Keratinocyte (primary cell): Measurements from ENCODE around the gene LAMA3. TPM values are rescaled to one million over a fixed set of nuclear protein-coding genes. Genes with fewer than 3 reads are reported as not detected.

ENCODE experiments used
- DNase-seq: peaks from one replicate; pipeline ENCODE4 v3.0.0-alpha.2; 2011; ENCODE audit warnings: low read depth, missing footprints, low spot score
- FAIRE-seq: peaks from 2 replicates; lab custom pipeline; 2011; peaks lifted over from hg19 to GRCh38; lab: Jason Lieb, UNC
- H2AFZ ChIP-seq: 2 replicates; pipeline ENCODE4 v1.6.0; 2012; ENCODE audit warnings: low read length, control low read depth, inconsistent platforms; ENCODE audit not compliant: control insufficient read depth
- H3K27ac ChIP-seq: 2 replicates; pipeline ENCODE4 v1.5.1; 2011; ENCODE audit warnings: low read length; ENCODE audit not compliant: control insufficient read depth, insufficient read depth
- H3K27me3 ChIP-seq: 3 replicates; pipeline ENCODE4 v1.6.0; 2011; ENCODE audit warnings: low read length; ENCODE audit not compliant: control insufficient read depth, insufficient read depth; ENCODE audit errors: extremely low read depth
- H3K36me3 ChIP-seq, 2 experiments: 2 replicates in 1 of 2; 3 replicates in 1 of 2; pipeline ENCODE4 v1.5.1; 2011; ENCODE audit warnings: low read length in 2 of 2, mild to moderate bottlenecking in 1 of 2; ENCODE audit not compliant: control insufficient read depth in 2 of 2, insufficient read depth in 2 of 2; ENCODE audit errors: extremely low read depth in 1 of 2
- H3K4me1 ChIP-seq: 3 replicates; pipeline ENCODE4 v1.5.1; 2011; ENCODE audit warnings: low read length; ENCODE audit not compliant: control insufficient read depth, insufficient read depth; ENCODE audit errors: extremely low read depth
- H3K4me2 ChIP-seq: 3 replicates; pipeline ENCODE4 v1.6.0; 2011; ENCODE audit warnings: low read depth, low read length; ENCODE audit not compliant: control insufficient read depth, insufficient read depth; ENCODE audit errors: extremely low read depth
- H3K4me3 ChIP-seq, 3 experiments: fragments of 200-600 bp in 1 of 3; sonication (generic) in 1 of 3; 2 replicates in 2 of 3; 3 replicates in 1 of 3; pipeline ENCODE4 v1.5.1; 2011 to 2016; ENCODE audit warnings: low read length in 3 of 3, mild to moderate bottlenecking in 3 of 3, control low read depth in 2 of 3, inconsistent platforms in 1 of 3, low read depth in 1 of 3, mixed read lengths in 1 of 3, mixed run types in 1 of 3, moderate library complexity in 1 of 3; ENCODE audit not compliant: control insufficient read depth in 2 of 3, insufficient read depth in 2 of 3; ENCODE audit errors: extremely low read depth in 1 of 3
- H3K79me2 ChIP-seq: 2 replicates; pipeline ENCODE4 v1.6.0; 2012; ENCODE audit warnings: low read length; ENCODE audit not compliant: control insufficient read depth, insufficient read depth
- H3K9ac ChIP-seq: 3 replicates; pipeline ENCODE4 v1.6.0; 2011; ENCODE audit warnings: low read length; ENCODE audit not compliant: control insufficient read depth, insufficient read depth; ENCODE audit errors: extremely low read depth
- H3K9me1 ChIP-seq: 3 replicates; pipeline ENCODE4 v1.6.0; 2011; ENCODE audit warnings: low read length; ENCODE audit not compliant: control insufficient read depth, insufficient read depth; ENCODE audit errors: extremely low read depth
- H3K9me3 ChIP-seq: 2 replicates; pipeline ENCODE4 v1.5.1; 2012; ENCODE audit warnings: low read depth, low read length; ENCODE audit not compliant: control insufficient read depth
- H4K20me1 ChIP-seq: 3 replicates; pipeline ENCODE4 v1.6.0; 2011; ENCODE audit warnings: low read length; ENCODE audit not compliant: control insufficient read depth, insufficient read depth; ENCODE audit errors: extremely low read depth
- CTCF ChIP-seq, 3 experiments: IDR thresholded peaks in 1 of 3; conservative IDR thresholded peaks in 1 of 3; optimal IDR thresholded peaks in 1 of 3; 2 replicates in 2 of 3; 3 replicates in 1 of 3; pipeline versions ENCODE3 to v1.5.1; 2011; ENCODE audit warnings: low read length in 3 of 3, mild to moderate bottlenecking in 3 of 3, moderate library complexity in 2 of 3, control low read depth in 1 of 3, inconsistent platforms in 1 of 3; ENCODE audit not compliant: insufficient read depth in 2 of 3; ENCODE audit errors: extremely low read depth in 1 of 3
- EZH2 ChIP-seq: IDR thresholded peaks from one replicate; pipeline ENCODE4 v1.6.1; 2012; ENCODE audit warnings: inconsistent platforms, mild to moderate bottlenecking, low read length, moderate library complexity
- dilution Hi-C: fragments of 300-500 bp; cut with MboI; formaldehyde crosslinking; loops from one replicate; pipeline ENCODE4 v1.7.0; 2020; ENCODE audit warnings: low sequenced_read_pairs; ENCODE audit not compliant: extremely low pct_ligation_motif_present
- polyA plus RNA-seq, 5 experiments: library from polyadenylated mRNA; depleted of rRNA in 3 of 5; stranded (reverse) in 3 of 5; stranded (forward) in 1 of 5; unstranded in 1 of 5; fragments of >200 nt; gene quantifications; 1 replicate in 1 of 5; 2 replicates in 3 of 5; 3 replicates in 1 of 5; pipeline versions ENCODE4 v1.2.1 to v1.2.3, GENCODE V29; 2011 to 2012; ENCODE audit warnings: missing spikeins in 2 of 5, low read depth in 1 of 5, low replicate concordance in 1 of 5

LAMA3 gene
- polyA plus RNA-seq, 1 donor (not counting 4 experiments of a cell fraction or from before 2014, with no cell fraction given) = 1,944 TPM

- no peak overlapping the region for H2AFZ ChIP-seq
- dilution Hi-C loops = no loop called here
- no peaks in the 10 kb centered on the region for H3K79me2 ChIP-seq
- no peak overlapping the region for H3K9ac ChIP-seq
- no peak overlapping the region for H3K27ac ChIP-seq
- peaks cover 48 to 90% of the 10 kb centered on the region in 2 experiments for H3K36me3 ChIP-seq
- no peaks in the 10 kb centered on the region for H3K27me3 ChIP-seq
- DNase-seq = no peak
- H3K9me1 ChIP-seq = no peaks in the 10 kb centered on the region
- TF ChIP-seq EZH2 (no peak), CTCF (optimal IDR thresholded peaks at IDR 0.05 in 1 of 3, IDR thresholded peaks at IDR 0.05 in 1 of 3, conservative IDR thresholded peaks at IDR 0.05 in 1 of 3; ENCODE audit: extremely low read depth in 1 of 3, insufficient read depth in 2 of 3, low read length in 3 of 3) (no peak)
- no peak for FAIRE-seq
- no peak overlapping the region for H3K4me3 ChIP-seq
- no peaks in the 10 kb centered on the region for H3K9me3 ChIP-seq
- H4K20me1 ChIP-seq = peaks cover 9% of the 10 kb centered on the region
- no peaks in the 10 kb centered on the region for H3K4me1 ChIP-seq
- H3K4me2 ChIP-seq = no peak overlapping the region
Measured at GRCh38 chr18:23924813-23925212, 235.6 kb downstream of the LAMA3 start.

DNA sequence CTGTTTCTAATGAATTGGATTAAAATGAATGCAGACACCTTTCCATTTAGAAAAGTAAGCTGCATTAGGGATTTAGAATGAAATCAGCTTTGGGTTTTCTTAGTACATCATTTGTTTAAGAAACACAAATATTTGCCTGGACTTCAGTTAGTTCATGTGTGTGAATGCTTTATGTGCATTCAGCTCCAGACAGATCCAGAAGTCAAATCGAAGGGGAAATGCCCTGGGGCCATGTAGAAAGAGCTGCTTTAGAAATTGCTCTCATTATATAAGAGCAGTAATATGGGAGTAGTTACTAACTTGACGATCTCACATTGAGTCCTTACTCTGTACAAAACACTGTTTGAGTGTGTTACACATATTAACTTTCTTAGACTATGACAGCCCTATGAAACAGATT is 237.3 kb downstream of the LAMA3 start:
- Histone ChIP-seq H4K20me1 (peaks cover 8% of the 10 kb centered on the region), H3K27ac (no peak overlapping the region), H3K27me3 (no peaks in the 10 kb centered on the region), H3K9me3 (no peaks in the 10 kb centered on the region), H3K4me2 (no peak overlapping the region), H2AFZ (no peak overlapping the region), H3K9ac (no peak overlapping the region), H3K4me1 (no peaks in the 10 kb centered on the region), H3K4me3 (no peak overlapping the region), H3K9me1 (no peaks in the 10 kb centered on the region), H3K36me3 (peaks cover 37 to 84% of the 10 kb centered on the region in 2 experiments), H3K79me2 (no peaks in the 10 kb centered on the region)
- DNase-seq (no peak), FAIRE-seq (no peak)
- no peak for TF ChIP-seq EZH2
- TF ChIP-seq CTCF (optimal IDR thresholded peaks at IDR 0.05 in 1 of 3, IDR thresholded peaks at IDR 0.05 in 1 of 3, conservative IDR thresholded peaks at IDR 0.05 in 1 of 3; ENCODE audit: extremely low read depth in 1 of 3, insufficient read depth in 2 of 3, low read length in 3 of 3) = no peak
- dilution Hi-C loops = no loop called here
